Fibroblast of mammary gland (primary cell): ENCODE results near the gene EVI5.
"Not testable (repeated sequence)": the region's sequence is repeated elsewhere in the genome, so short reads cannot be mapped to it uniquely, and the experiment has no call there.

Source experiments
- DNase-seq: peaks from one replicate; pipeline ENCODE4 v3.0.0-alpha.2; 2010; ENCODE audit warnings: low read depth
- H3K4me3 ChIP-seq: 2 replicates; pipeline ENCODE4 v1.5.1; 2011; ENCODE audit warnings: low read depth, mild to moderate bottlenecking, low read length, moderate library complexity; ENCODE audit not compliant: control insufficient read depth
- CTCF ChIP-seq: conservative IDR thresholded peaks from 2 replicates; pipeline ENCODE4 v1.5.1; 2011; ENCODE audit warnings: low read depth, low read length, inconsistent platforms; ENCODE audit not compliant: control insufficient read depth, insufficient read depth

The EVI5 gene

GRCh38 chr1:92623187-92623778 is 161.6 kb downstream of the EVI5 start:
- peak; percentile 42 for TF ChIP-seq CTCF
- DNase-seq = peak; percentile 33
- H3K4me3 ChIP-seq = no peak overlapping the region

- no peak for TF ChIP-seq CTCF
- no peak overlapping the region for H3K4me3 ChIP-seq
- DNase-seq = no peak
Measured at GRCh38 chr1:92619466-92620189, 165.3 kb downstream of the EVI5 start.

GRCh38 chr1:92601044-92601443 is 183.9 kb downstream of the EVI5 start:
- H3K4me3 ChIP-seq = no peak overlapping the region
- peak; percentile 31 for DNase-seq

GRCh38 chr1:92599184-92599583 is 185.7 kb downstream of the EVI5 start:
- no peak overlapping the region for H3K4me3 ChIP-seq
- peak; percentile 64 for DNase-seq
- TF ChIP-seq CTCF = peak; percentile 43

More at GRCh38 chr1:92601044-92601443, 183.9 kb downstream of the EVI5 start:
- no peak for TF ChIP-seq CTCF

GRCh38 chr1:92589361-92589760 is 195.5 kb downstream of the EVI5 start:
- H3K4me3 ChIP-seq, DNase-seq: not testable (repeated sequence)

- H3K4me3 ChIP-seq = no peak overlapping the region
- TF ChIP-seq CTCF = no peak
- no peak for DNase-seq
Measured at GRCh38 chr1:92587445-92587844, 197.5 kb downstream of the EVI5 start.

GRCh38 chr1:92585831-92586230 is 199.1 kb downstream of the EVI5 start:
- H3K4me3 ChIP-seq = no peak overlapping the region
- no peak for TF ChIP-seq CTCF
- peak; percentile 11 for DNase-seq

GRCh38 chr1:92584810-92585209 is 200.1 kb downstream of the EVI5 start:
- H3K4me3 ChIP-seq, DNase-seq: not testable (repeated sequence)
